GM13977 (cell line): ENCODE data around the gene KCNJ5.

Experiments used
- DNase-seq: peaks from one replicate; pipeline ENCODE4 v3.0.0; 2012; ENCODE audit warnings: low spot score
- CTCF ChIP-seq: IDR thresholded peaks from 2 replicates; pipeline ENCODE4 v1.5.1; 2012; ENCODE audit warnings: mild to moderate bottlenecking, control low read depth; ENCODE audit not compliant: insufficient read depth; ENCODE audit errors: extremely low read depth, missing control alignments
- in situ Hi-C: fragments of 300-500 bp; cut with MboI; formaldehyde crosslinking; loops from one replicate; pipeline ENCODE4 v1.12.0; 2022; ENCODE audit warnings: low sequenced_read_pairs, low pct_unique_long_range_greater_than_20kb, mixed read lengths, inconsistent platforms; ENCODE audit not compliant: unreplicated experiment

KCNJ5 gene

GRCh38 chr11:128963744-128964325 lies 72.7 kb downstream of the KCNJ5 start:
- in situ Hi-C loops, result no loop called here
- DNase-seq, result no peak

GRCh38 chr11:128964463-128964930 lies 73.3 kb downstream of the KCNJ5 start:
- DNase-seq, result no peak
- no peak for TF ChIP-seq CTCF
- in situ Hi-C loops, result no loop called here

More at GRCh38 chr11:128963744-128964325, 72.7 kb downstream of the KCNJ5 start:
- no peak for TF ChIP-seq CTCF

GRCh38 chr11:128965485-128965884 lies 74.3 kb downstream of the KCNJ5 start:
- TF ChIP-seq CTCF, result no peak
- in situ Hi-C loops, result no loop called here
- peak; percentile 61 for DNase-seq

- in situ Hi-C loops, result no loop called here
- no peak for TF ChIP-seq CTCF
- DNase-seq, result no peak
Measured at GRCh38 chr11:128967578-128967977, 76.4 kb downstream of the KCNJ5 start.

- TF ChIP-seq CTCF, result no peak
- no peak for DNase-seq
- in situ Hi-C loops, result no loop called here
Measured at GRCh38 chr11:128968916-128969315, 77.8 kb downstream of the KCNJ5 start.
